HG02884 (cell line): ENCODE measurements around the gene HARBI1.

Experiments used
- ATAC-seq: cut with Tn5 transposase; IDR thresholded peaks from one replicate; pipeline ENCODE4 v1.9.1; 2021; ENCODE audit warnings: mild to moderate bottlenecking, moderate library complexity; ENCODE audit not compliant: unreplicated experiment

HARBI1 gene

GRCh38 chr11:46555267-46556054, 61.6 kb downstream of the HARBI1 start:
- no peak for ATAC-seq

GRCh38 chr11:46554213-46555147, 62.5 kb downstream of the HARBI1 start:
- ATAC-seq, result no peak

GRCh38 chr11:46553814-46554212, 63.2 kb downstream of the HARBI1 start:
- no peak for ATAC-seq
